Measurements from ENCODE around the gene BET1. TPM values are rescaled to one million over a fixed set of nuclear protein-coding genes. Genes with fewer than 3 reads are reported as not detected.

BET1 gene
- total RNA-seq, 1 donor from 2014 or later, result 21.9 TPM

DNA sequence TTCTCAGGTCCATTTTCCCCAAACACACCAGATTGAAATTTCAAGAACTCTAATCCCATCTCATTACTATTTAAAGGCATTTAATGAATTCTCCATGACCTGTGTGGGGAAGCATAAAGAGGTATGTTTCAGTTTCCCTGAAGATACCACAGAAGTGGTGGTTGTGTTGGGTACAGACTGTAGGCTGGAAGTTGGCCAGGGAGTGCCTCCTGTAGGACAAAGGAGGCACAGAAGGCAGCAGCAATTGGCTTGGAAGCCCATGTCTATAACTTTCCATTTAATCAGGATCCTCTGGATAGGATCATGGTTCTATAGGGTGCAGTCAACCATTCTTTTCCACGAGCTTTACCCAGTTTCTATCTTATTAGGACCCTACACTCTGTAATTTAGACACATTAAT lies 8.6 kb upstream of the BET1 start:
- DNase-seq (ENCODE audit: low spot score), result no peak

DNA sequence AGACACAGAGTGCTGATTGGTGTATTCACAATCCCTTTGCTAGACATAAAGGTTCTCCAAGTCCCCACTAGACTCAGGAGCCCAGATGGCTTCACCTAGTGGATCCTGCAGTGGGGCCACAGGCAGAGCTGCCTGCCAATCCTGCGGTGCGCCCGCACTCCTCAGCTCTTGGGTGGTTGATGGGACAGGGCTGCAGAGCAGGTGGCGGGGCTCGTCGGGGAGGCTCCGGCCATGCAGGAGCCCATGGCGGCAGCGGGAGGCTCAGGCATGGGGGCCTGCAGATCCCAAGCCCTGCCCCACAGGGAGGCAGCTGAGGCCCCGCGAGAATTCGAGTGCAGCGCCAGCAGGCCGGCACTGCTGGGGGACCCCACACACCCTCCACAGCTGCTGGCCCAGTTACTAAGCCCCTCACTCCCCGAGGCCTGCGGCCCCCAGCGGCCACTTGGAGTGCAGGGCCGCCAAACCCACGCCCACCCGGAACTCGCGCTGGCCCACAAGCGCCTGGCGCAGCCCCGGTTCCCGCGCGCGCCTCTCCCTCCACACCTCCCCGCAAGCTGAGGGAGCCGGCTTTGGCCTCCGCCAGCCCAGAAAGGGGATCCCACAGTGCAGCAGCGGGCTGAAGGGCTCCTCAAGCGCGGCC lies 7.7 kb upstream of the BET1 start:
- no peak for DNase-seq (ENCODE audit: low spot score)

DNA sequence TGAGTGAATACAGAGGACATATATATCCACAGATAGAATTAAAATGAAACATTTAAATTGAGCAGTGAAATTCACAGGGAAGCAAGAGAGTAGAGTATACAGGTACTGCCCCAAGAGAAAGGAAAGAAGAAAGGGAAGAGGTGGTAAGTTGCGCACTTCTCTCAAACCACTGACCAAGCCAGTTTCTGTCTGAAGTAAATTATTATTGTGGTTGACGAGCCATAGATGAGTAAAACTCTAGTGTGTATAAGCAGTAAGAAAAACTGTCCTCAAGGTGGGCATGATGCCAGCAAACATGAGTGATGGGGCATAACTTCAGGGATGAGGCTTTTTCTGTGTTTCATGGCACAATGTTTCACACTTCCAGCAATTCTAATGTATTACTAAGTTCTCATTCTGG lies 4.4 kb upstream of the BET1 start:
- DNase-seq (ENCODE audit: low spot score), result no peak

DNA sequence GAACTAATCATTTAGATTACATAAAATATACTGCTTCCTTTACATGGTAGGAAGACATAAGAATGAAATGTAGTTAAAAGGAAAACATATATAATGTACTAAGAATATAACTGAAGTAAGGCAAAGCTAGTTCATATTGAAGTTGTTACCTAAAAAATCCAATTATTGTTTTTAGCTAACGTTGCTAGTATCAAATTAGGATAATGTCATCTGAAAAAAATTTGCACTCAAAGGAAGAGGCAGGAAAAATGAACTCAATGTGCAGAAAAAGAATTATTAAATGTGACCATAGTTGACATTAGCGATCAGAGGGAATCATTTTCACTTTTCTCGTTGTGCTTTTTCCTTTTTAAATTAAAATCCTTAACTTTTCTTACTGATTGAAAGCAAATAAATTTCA lies 1.6 kb upstream of the BET1 start:
- DNase-seq (ENCODE audit: low spot score), result no peak

DNA sequence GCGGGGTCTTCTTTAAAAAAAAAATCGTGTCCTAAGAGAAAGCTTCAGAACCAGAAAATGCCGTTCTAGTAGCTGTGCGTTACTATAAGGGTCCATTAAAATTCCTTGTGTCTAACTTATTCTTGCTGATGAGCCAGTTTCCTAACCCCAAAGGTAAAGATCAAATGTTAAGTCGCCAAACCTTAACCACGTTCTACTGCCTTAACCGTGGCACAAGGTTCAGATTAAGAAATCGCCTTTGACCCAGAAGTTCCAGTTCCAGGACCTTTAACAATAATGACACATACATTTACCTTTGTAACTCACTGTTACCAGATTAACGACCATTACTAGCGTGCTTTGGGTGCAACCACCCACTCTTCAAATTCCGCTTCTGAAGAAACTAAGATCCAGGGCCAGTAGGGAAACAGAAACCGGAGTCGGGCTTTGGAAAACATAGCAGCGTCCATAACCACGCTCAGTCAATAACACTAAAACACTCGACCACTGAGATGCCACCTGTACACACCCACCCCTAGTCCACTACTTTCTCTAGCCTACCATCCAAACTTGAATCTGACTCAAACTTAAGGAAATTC lies 620 bp downstream of the BET1 start:
- no peak for DNase-seq (ENCODE audit: low spot score)

DNA sequence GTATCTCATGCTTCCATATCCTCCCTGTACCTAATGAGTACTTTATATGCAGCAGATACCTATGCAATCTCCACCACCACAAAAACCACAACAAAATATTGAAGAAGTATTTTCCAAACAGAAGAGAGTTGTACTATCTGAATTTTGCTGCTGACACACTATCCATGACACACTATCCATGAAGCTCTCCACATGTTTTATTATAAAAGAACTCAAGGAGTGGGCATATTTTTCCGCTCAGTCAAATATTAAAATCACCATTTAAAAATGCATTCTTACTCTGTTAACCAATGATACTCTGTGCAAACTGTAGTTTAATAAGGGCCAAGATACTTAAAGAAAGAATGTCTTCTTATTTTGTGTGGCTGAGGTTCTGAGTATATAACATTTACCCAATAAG lies 2.8 kb downstream of the BET1 start:
- no peak for DNase-seq (ENCODE audit: low spot score)

DNA sequence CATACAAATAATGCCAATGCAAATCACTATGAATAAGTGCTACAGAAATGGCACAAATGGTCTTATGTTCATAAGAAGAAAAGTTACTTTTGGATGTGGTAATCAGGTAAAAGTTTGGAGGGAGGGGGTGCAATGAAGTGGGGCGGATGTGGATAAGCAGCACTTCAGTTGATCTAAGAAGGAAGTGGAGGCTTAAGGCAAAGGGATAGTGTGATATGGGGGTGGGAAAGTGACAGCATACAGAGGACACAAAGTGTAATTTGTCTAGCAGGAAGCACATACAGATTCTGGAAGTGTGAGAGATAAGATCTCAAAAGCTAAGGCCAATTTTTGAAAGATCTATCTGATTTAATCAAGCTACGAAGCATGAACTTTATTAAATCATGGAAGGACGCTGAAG lies 6.3 kb downstream of the BET1 start:
- DNase-seq (ENCODE audit: low spot score), result no peak

DNA sequence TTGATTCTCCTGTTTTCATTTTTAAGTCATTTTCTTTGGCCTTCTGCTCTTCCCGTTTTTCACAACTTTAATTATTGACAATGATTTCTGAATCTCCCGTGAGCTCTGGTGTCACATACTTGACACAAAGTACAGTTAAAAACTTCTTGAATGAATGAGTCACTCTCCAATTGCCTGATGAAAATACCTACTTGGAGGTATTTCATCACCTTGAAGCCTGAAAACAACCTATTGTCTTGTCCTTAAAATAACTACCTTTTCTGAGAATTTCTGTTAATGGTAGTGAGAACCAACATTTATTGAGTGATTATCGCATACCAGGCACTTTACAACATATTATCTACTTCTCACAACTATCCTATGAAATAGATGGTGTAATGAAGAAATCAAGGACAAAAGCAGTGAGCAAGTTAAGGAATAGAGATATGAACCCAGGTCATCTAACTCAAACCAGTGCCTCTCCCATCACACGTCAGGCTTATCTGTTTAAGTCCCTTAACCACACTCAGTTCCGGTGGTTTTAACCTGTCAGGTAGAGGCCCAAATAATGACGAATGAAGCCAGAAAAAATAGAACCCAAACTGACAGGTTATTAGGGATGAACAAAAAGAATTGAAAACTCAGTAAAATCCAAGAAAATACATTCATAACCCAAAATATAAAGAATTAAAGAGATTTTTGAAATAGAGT lies 11.6 kb downstream of the BET1 start:
- DNase-seq (ENCODE audit: low spot score), result no peak

DNA sequence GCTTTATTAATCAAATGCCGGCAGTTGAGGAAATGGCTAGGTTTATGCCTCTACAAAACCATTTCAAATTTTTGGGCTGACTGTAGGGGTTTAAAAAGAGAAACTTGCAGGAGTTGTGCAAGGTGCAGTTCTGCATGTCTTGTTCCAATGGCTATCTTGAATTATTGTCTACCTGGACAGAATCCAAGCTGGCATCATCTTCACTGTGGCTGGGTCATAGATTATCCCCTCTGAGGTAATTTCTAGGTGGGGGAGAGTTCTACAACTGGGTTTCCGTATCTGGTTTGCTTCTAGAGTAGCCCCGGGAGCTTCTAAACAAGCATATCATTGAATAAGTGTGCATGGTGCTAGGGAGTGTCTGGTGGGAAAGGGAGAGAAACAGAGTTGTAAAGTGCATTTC lies 16.9 kb downstream of the BET1 start:
- no peak for DNase-seq (ENCODE audit: low spot score)

DNA sequence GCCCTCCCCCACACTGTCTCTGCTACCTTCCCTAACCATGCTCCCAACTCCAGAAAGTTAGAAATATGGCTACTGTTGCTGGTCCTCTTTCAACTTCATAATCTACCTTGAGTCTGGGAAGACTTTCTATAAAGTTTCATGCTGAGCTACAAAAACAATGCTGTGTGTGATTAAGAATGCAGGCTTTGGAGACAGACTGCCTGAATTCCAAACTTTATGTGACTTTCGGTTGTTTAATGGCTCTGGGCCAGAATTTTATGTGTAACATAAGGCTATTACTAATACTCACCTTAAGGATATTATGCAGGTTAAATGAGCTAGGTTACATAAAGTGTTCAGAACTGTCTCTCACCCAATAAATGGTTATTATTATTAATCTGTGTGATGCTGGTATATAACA lies 19.1 kb downstream of the BET1 start:
- no peak for DNase-seq (ENCODE audit: low spot score)

DNA sequence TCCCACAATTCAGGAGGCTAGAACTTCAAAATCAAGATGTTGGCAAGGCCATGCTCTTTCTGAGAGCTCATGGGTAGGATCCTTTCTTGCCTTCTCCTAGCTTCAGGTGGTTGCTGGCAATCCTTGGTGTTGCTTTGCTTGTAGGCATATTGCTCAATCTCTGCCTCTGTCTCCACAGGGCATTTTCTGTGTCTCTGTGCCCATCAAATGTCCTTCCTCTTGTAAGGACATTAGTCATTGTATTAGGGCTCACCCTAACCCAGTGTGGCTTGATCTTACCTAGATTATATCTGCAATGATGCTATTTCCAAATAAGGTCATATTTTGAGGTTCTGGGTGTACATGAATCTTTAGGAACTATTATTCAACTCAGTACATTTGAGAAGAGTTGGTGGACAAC lies 20.1 kb downstream of the BET1 start:
- no peak for DNase-seq (ENCODE audit: low spot score)

DNA sequence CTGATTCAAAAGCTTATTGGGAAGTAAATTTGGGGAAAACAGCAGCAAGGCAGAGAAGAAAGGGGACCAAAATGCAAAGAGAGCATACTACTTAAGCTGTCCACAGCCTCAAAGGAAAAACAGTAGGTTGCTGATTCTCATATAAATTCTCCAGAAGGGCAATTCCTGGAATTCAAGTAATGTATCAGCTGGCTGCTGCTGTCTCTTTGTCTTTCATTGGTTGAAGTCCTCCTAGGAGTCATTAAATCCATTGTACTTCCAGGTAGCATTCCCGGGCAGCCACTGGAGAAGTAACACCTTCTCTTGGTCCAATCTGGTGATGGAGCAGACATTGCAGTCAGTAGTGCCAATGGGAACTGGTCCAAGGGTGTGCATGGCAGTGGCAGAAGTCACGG lies 22.7 kb downstream of the BET1 start:
- DNase-seq (ENCODE audit: low spot score), result no peak

DNA sequence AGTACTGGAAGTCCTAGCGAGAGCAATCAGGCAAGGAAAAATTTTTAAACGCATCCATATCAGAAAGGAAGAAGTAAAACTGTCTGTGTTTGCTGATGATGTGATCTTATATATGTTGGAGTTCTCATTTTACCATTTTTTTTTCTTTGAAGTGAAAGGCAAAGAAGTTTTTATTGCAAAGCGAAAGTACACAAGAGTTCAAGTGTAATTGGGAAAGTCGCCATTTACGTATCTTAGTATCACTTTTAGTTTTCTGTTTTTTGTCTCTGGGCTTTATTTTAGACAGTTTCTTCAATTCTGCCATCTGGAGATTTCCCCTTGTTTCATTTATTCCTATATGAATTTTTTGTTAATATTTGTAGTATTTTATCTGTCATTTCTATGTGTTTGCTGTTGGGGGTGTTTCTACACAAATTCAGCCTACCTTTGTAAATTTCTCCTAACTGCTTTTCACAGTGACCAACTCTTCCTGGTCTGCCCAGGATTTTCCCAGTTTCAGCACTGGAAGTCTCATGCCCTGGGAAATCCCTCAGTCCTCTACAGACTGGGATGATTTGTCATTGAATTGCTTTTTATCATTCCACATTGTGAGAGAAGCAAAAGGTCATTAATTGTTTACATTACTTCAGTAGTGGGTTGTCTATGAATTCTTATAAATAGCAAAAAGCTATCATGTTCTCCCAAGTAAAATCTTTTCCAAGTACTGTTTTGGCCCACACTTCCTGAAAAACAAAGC lies 23.2 kb downstream of the BET1 start:
- DNase-seq (ENCODE audit: low spot score), result no peak

DNA sequence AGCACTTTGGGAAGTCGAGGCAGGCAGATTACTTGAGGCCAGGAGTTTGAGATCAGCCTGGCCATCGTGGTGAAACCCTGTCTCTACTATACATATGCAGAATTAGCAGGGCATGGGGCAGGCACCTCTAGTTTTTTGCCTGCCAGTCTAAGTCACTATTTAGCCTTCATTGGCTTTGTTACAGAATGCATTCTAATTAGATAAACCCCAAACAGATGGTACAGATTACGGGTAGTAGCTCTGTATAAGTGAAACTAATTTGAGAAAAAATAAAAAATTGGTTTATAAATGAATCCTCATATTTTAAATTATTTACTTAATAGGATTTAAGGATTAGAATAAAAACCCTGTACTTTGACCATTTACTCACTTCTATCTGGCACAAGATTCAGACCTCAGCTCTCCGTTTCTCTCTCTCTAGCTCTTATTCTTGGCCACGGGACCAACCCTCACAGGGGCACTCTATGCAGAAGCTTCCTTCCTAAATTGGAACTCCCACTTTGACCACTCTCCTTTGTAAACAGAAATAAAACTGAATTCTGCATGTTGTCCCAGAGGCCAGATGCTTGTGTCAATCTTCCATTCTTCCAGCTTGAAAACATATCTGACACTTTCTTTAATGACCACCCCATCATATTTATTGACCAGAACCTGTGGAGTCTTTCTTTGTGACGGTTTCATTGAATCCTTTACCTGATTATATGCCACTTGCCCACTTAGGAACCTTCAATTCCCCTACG lies 26.8 kb downstream of the BET1 start:
- no peak for DNase-seq (ENCODE audit: low spot score)

DNA sequence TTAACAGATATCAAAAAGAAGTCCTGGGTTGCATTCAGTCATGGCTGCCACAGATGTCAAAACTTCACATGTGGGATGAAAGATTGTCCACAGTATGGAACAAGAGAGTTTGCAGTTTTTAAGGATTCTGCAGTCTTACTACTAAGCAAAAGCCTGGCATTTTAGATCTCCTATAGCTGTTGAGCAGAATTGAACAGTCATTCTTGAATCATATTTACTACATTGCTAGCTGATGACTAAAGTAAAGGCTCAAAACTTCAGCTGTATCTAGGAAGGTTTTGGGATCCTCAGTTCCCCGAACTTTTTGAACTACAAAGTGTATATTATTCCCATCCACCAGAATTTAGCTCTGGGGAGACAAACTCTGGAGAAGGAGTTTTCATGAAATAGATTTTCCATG lies 31.0 kb downstream of the BET1 start:
- no peak for DNase-seq (ENCODE audit: low spot score)

DNA sequence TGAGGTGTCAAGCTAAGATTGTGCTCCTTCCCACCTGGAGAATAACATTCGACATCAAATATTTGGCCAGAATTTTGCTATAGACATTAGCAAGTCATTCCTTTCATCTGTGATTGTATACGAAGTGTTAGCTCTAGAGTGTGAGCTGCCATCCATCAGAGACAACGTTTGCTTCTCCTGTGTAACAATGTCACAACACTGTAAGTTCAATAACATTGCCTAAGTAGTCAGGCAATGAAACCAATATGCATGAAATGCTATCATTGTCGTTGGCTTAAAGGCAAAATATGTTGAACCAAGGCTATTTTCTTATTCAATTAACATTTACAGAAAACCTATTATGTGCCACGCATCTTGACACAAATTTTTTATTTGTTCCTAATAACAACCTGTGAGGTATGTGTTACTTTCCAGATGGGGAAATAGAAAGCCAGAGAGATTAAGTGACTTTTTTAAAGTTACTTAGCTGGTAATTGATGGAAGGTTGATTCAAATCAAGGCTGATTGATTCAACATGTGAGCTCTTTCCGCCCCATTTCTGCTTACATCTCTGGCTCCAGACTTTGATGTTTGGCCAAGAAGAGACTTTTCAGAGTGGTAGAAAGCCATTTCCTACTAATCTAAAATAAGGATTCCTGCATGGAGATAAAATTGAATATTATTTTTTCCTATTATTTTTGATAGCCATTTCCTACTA lies 32.0 kb downstream of the BET1 start:
- DNase-seq (ENCODE audit: low spot score), result no peak

DNA sequence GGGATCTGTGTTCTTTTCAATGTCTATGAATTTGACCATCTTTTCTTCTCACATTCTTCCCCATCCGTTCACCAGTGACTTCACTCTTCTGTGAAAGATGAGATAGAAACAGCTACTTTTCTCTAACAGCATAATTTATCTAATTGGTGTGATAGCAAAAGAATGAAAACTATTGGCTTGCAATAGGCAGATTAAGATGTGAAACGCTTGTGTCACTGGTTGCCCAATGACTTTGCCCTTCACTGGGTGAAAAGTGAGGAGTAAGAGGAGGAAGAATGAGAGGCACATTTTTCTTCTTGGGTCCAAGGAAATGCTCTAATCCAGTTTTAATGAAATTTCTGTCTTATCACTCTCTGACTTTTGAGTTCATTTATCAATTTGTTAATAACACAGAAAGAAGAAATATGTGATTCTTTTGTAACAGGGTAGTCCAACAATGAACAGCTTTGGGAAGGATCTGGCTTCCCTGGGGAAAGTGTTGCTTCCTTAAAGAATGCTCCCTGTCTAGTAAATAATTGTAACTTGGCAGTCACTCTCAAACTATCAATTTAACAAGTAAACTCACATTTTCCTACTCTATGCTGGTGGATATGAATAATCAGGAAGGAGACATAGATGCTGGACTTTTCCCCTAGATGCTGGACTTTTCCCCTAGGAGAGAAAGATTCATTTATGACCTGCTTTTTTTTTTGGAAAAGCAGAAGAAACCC lies 35.1 kb downstream of the BET1 start:
- DNase-seq (ENCODE audit: low spot score), result no peak

DNA sequence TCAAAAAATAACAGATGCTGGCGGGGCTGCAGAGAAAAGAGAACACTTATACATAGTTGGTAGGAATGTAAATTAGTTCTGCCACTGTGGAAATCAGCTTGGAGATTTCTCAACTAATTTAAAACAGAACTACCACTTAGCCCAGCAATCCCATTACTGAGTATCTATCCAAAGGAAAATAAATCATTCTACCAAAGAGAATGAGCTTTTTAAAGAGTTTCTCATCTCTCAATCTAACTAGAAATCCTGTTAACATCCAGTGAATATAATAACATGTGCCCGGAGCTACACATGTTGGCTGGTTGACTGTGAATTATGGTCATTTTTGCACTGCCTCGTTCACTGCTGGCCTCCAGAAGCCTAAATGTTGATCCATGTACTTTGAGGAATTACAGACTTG lies 39.3 kb downstream of the BET1 start:
- DNase-seq (ENCODE audit: low spot score), result no peak

DNA sequence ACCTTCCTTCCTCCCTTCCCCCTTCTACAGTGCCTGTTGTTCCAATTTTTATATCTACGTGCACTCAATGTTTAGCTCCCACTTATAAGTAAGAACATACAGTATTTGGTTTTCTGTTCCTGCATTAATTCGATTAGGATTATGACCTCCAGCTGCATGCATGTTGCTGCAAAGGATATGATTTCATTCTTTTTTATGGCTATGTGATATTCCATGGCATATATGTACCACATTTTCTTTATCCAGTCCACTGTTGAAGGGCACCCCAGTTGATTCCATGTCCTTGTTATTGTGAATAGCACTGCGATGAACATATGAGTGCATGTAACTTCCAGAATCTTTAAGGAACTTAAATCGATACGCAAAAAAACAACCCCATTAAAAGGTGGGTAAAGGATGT lies 39.9 kb downstream of the BET1 start:
- no peak for DNase-seq (ENCODE audit: low spot score)

DNA sequence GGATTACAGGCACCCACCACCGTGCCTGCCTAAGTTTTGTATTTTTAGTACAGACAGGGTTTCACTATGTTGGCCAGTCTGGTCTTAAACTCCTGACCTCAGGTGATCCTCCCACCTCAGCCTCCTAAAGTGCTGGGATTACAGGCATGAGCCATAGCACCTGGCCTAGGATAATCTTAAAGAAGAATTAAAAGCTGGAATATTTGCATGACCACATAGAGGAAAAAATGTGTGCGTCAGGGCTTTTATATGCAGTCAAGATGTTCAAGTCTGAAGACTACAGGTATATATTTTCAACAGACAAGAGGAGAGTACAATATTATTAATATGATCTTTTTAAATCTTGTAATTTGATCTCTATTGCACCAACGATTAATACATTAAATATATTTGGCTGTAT lies 43.2 kb downstream of the BET1 start:
- DNase-seq (ENCODE audit: low spot score), result no peak

DNA sequence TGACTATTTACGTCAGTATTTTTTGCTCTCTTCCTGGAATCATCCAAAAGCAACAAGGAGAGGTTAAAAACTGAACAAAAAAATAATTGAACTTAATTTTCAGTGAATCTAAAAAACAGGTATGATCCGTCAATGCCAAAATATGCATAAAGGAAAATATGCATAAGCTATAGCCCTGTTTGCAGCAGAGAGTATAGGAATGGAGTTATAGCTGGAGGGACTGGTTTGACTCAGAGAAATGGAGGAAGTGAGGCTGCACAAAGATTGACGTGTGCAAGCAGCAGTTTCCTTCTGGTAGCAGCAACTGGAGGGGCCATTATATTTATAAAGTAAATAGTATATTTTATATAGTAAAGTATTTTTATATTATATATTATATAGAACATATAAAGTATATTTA lies 45.5 kb downstream of the BET1 start:
- no peak for DNase-seq (ENCODE audit: low spot score)

Data from ureter (tissue), 1 donor.